Activated effector memory CD4-positive, alpha-beta T cell treated with Interleukin-2 at 50 U/mL for 16 hours (primary cell): Measurements from ENCODE around the gene CHL1.

Experiments used
- DNase-seq: peaks from one replicate; pipeline ENCODE4 v3.0.0-alpha.2; 2020

Gene CHL1

DNA sequence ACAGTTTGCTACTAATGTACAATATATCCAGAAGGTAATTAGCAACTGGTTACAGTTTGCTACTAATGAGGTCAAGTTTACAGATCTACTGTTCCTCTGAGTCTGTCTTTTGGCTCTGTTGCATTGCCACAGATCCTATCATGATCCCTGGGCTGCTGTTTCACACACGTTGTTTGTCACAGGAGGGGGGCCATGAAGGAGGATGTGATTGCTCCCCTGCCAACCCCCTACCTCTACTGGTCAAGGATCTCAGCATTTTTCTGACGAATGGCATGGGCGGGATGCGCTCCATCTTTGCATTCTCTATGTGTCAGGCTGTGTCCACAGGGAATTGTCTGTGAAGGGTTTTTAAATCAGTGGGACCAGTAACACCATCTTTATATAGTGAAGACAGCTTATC, 91.9 kb downstream of the CHL1 start:
- no peak for DNase-seq

DNA sequence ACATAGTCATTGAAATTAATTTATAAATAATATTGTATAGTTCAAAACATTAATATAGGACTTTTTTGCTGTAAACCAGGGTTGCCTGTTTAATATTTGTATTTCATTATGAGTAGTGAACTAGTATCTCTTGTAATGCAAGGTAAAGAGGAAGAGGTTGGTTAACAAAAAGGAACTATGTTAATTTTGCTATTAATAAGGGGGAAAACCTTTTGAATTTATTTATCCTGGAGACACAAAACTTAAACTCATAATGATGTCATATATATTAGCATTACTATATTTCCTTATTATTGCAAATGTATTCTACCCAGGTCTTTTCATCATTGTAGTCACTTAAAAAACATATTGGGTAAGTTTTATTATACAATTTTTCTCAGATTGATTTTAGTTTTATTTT, 94.5 kb downstream of the CHL1 start:
- no peak for DNase-seq

DNA sequence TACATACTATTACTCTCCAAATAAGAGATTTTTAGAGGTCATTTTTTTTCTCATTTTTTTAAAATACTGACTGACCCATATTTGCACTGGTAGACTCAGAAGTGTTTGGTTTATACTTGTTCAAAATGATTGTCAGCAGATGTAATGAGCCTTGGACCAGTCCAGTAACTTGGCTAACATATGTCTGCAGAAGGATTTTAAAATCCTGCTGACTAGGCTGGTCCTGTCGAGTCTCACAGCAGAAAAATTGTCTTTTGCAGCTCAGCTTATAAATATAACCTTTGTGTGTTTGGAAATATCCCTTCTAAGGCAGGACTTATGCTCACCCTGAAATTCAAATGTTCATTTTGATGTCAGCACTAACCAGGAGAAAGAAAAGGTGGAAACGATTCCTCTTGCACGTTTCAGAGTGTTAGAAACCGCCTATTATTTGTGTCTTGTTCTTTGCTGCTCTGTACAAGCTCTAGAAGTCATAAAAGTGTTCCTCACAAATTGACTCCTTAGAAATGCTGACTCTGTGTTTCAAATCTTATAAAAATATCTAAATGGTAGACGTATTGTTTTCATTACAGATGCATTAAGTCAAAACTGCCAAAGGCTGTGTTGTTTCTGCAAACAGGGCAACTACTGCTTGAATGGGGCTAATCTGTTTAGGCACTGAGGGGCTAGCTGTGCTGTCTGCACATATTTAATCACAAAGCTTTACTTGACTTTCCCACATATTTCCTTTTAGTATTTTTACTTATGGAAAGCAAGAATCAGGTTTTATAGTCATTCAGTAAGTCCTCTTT, 95.3 kb downstream of the CHL1 start:
- DNase-seq: no peak

DNA sequence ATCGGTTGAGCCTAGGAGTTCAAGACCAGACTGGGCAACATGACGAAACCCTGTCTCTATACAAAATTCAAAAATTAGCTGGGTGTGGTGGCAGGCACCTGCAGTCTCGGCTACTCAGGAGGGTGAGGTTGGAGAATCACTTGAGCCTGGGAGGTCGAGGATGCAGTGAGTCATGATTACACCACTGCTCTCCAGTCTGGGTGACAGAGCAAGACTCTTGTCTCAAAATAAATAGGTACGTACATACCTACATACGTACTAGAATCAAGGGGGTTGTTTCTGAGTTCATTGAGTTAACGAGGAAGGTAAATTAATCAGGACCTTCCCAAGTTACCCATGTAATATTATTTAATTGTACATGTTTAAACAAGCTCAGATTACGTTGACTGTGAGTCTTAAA, 97.5 kb downstream of the CHL1 start:
- no peak for DNase-seq

DNA sequence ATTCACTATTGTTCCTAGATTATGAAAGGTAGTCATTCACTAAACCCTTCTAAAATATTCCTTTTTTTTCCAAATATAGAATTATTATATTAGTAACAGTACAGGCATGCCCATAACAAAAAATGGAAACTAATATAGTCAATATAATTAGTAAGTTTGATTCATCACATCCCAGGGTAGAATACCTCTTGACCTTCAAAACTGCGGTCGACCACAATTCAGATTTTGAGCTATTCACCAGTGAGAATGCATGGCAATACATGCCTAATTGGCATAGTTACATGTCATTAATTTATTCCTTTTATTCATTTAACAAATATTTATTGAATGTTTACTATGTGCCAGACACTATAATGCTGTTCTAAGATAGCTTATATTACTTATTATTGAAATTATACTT, 98.0 kb downstream of the CHL1 start:
- no peak for DNase-seq

DNA sequence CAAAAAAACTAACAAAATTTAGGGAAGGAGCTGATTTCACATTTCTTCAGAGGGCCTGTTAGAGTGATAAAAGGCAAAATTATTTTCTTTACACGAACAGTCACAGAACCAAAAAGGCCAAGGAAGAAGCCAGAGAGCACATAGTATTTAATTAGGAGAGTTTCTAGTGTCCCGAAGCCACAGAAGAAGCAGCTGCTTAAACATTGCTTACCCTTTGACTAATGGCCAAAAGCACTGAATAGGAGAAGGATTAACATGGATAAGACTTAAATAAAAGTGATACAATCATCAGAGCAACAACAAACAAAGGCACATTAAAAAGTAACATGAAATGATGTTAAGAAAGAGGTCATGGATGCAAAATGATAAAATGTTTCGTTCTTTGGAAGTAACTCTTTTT, 98.6 kb downstream of the CHL1 start:
- no peak for DNase-seq

DNA sequence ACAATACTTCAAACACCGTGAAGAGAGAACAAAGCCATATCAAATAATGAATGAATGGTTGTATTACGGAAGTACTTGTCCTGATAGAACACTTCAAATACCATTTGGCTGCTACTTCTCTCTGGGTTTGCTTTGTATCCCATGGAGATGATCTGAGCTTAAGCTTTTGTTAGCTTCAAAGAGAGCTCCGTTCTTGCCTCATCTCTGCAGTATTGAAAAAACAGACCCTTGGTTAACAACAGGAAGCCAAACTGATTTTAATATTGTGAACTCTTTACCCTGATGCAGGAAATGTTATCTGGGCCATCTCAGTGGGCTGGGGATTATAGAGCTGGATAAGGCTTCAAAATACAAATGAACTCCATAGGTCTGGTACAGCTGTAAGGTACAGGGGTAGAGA, 101.0 kb downstream of the CHL1 start:
- DNase-seq: no peak

DNA sequence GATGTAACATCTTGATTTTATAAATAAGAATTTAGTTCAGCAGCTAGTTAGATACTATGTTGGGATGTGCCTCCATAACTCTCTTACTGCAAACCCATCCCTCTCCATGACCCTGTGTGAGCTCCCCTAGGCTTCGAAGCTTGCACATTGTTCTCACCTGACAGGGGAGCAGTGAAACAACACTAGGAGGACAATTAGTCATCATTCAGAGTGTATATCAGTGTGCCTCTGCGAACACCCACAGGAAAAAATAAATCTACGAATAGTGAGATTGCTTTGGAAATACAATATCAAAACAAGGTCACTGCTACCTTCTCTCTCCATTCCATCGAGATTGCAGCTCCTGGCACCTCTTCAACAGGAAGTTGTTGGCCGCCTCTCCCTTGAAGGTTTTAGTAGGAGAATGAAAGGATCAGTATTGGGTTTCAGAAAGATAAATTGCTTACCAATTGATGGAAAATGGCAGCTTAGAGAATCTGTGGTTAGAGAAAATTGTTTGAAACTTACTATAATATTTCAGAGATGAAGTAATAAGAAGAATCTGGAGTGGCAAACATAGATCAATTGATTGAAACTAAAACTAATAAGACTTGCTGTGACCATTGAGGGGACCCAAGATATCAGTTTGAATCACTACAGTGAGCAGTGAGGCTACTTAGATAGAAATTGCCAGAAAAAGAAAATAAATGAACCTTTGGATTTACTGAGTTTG, 103.2 kb downstream of the CHL1 start:
- DNase-seq: no peak

DNA sequence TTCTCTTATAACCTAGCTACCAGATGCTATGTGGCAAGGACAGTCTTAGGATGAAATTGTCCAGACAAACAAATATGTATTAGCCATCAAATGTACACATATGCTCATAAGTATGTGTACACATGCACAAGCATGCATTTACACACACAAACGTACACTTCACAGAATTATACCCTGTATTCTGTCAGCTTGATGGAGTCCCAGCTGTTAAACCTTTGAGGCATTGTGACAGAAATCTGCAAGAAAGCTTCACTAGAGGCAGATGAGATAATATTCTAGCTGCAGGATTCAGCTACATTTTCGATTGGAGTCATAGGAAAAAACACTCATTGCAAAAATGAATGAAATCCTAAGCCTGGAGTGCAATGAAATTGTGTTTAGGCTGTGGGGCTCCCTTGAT, 110.6 kb downstream of the CHL1 start:
- DNase-seq: no peak

DNA sequence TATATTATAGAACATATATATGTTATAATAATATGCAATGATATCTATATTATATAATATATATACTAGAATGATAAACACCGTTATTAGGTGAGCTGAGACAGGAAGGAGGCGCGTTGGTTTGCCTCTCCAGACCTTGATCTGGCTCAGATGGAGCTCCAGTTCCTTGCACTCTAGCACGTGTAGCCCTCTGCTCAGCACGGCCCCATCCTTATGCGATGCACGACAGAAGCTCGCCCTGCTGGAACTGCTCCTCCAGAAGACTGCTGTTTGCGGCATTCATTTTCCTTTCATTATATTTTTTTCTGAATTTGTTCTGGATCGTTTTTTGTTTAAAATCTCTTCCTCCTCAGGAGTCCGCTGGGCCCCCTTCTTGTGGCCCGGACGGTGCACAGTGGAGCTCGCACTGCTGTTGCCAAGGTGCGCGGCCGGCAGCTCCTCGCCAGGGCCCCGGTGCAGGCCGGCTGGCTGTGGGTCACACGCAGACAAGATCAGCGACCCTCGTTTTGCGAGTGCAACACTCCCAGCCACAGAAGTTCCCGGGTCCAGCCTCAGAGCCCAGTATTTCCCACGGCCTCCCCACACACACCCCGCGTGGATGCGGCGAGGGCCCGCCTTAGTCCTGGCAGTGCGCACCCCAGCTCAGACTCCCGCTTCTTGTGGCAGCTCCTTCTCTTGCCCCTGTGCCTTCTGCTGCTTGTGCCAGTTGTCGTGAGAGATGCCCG, 112.2 kb downstream of the CHL1 start:
- no peak for DNase-seq

DNA sequence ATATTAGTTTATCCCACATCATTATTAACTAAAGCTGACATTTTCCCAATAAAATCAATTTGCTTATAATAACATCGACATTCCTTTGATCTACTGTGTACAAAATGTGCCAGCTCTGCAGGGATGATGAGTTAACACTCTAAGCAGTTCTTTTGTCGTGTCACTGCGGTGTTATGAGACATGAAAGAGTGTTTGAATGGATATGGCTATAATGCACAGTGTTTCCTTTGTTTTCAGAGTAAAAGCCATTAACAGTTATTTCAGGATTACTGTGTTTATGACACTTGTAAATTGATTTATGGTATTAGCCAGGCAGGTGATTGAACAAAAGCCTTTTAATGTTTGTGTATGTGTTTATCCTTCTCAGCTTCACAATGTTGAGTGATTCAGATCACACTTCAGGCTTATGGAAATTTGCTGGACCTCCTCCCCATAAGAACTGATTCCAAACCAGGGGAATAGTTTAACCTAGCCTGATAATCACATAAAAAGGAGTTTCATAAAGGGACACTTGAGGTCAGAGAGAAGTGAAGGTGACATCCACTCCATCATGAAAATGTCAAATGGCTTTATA, 115.7 kb downstream of the CHL1 start:
- DNase-seq: no peak

DNA sequence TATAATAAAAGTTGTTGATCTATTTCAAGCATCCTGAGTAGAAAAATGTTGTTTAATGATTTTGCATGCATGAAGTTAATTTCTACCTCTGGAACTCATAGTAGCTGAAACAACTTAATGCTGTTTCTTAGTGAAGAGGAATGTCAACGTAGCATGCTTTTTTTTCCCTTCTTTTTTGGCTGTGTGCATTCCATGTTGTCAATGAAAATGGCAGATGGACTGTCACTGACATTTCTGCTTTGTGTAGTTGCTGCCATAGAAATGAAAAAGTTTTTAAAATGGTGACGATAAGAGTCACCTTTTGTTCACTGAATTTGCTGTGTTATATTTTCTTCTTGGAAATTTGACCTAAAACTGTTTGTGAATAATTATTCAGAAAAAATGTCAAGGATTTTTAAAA, 116.3 kb downstream of the CHL1 start:
- no peak for DNase-seq

DNA sequence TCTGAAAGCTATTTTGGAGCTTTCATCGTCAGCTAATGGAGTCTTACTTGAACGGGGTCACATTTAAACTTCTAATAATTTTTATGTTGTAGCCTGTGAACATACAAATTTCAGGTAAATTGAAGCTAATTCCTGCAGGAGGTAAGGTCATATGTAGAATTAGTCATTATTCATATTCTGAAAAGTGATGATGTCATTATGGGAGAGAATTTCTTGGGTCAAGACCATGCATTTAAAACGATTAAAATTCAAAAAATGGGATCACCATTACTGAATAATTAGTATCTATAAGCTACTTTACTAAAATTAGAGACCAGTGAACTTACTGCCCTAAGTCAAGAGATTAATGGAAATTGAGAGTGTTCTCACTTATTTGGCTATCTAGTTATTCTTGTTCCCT, 120.4 kb downstream of the CHL1 start:
- no peak for DNase-seq

DNA sequence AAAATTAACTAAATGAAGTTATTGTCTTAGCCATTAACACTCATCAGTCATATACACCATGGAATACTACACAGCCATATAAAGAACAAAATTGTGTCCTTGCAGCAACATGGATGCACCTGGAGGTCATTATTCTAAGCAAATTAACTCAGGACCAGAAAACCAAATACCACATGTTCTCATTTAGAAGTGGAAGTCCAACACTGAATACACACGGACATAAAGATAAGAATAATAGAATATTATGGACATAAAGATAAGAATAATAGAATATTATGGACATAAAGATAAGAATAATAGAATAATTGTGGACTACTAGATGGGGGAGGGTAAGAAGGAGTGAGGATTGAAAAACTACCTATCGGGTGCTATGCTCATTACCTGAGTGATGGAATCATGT, 122.3 kb downstream of the CHL1 start:
- no peak for DNase-seq

DNA sequence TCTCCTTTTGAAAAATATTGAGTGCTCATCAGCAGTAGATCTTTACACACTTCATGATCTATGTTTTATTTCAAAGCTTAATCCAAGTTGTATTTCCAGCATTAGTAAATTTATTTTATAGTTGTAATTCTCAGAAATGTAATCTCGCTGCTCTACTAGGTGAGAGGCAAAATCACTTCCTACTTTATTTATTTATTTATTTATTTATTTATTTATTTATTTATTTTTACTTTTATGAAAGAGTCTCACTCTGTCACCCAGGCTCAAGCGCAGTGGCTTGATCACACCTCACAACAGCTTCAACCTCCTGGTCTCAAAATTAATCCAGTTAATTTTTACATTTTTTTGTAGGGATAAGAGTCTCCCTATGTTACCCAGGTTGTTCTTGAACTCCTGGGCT, 127.9 kb downstream of the CHL1 start:
- DNase-seq: no peak

DNA sequence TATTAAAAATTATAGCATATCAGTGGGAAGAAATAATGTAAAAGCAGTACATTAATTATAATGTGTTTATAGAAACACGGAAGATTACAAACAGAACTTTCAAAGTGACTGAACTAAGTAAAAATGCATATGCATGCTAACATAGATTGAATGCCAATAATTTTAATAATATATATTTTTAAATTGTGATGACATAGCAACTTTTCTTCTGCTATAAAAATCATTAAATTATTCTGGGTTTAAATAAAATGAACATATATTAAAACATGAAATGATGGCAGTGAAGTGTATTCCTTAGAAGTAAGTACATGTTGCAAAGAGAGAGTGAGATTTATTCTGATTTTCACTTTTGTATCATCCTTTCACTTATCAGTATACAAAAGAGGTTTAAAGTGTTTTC, 128.9 kb downstream of the CHL1 start:
- no peak for DNase-seq

DNA sequence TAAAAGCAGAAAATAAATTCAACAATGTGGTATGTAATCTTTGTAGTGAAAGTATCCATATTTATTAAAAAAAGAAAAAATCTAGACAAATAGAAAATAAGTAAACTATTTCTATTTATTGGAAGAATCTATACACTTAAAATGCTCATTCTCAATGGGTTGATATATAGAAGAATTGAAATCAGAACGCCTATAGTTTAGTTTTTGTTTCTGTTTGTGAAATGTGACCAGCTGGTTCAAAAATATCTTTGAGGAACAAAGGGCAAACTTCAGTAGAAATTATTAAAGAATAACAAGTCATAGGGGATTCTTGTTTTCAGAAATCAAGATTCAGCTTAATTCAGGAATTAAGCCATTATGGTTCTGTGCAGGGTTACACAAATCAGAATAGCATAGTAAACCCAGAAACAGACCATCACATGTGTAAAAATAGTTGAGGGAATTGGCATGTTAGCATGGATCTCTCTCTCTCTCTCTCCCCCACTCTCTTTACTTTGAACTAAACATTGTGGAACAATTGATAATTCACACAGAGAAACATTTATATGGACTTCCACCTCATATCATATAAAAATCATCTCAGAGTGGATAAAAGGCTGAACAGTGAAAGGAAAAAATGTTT, 134.0 kb downstream of the CHL1 start:
- no peak for DNase-seq

DNA sequence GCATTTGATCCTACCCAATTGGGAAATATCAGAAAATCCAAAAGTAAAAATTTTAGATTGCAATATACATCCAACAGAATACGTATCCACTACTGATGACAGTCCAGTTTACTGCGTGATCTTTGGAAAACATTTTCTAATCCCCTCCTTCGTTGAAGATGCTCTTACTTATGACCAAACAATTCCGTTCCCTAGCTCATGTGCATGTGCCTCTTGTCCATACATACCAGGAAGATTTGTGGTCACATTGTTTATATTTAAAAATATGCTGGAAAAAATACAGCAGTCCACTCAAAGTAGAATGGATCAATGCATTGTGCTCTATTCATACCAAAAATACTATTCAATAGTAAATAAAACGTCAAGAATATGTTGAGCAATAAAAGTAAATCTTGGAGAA, 135.3 kb downstream of the CHL1 start:
- no peak for DNase-seq

DNA sequence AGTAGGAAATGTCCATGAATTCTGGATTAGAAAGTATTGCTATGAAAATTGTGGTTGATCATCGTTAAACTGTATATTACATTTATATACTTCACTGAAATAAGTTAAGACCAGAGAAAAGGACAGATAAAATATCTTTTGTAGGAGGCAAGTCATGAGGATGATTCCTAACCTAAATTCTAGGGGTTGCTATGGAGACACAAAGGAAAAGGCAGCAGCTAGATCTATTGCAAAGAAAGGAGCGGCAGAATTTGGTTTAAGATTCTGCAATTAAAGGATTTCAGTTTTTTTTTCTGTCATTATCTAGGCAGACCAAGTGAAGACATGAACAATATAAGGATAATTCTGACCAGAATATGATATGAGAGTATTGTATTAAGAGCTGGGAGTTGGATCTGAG, 136.1 kb downstream of the CHL1 start:
- DNase-seq: no peak

DNA sequence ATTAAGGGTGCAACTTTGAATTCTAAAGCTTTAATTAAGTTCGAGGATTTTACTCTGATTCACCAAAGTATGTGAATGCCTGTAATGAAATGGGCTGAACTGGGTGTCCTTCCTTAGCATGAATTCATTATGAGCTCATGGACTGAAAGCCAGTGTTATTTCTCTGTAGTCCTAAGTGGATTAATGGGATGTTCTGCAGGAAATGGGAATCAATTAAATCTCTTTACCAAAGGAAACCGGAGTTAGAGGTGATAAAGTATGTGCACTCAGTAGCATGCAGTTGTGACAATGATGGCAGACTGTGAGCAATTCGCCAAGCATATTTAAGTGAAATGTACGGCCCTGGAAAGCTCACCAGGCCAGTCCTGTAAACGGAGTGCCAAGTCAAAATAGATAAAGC, 138.7 kb downstream of the CHL1 start:
- no peak for DNase-seq

DNA sequence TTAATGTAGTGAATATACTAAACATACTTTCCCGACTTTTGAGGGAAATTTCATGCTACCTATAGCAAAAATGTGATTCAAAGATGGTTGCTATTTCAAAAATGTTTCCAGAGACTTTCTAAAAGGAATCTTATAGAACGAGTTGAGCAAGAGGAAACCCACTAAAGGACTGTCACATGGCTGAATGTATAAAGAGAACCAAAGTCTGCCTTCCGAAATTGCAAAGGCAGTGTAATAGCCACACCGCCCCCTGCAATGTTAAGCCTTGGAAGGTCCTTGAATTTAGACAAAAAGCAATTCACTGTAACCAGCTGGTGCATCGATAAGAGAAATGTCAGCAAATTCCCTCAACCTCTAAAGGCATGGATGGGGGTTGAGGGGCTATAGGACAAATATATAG, 142.8 kb downstream of the CHL1 start:
- DNase-seq: no peak

DNA sequence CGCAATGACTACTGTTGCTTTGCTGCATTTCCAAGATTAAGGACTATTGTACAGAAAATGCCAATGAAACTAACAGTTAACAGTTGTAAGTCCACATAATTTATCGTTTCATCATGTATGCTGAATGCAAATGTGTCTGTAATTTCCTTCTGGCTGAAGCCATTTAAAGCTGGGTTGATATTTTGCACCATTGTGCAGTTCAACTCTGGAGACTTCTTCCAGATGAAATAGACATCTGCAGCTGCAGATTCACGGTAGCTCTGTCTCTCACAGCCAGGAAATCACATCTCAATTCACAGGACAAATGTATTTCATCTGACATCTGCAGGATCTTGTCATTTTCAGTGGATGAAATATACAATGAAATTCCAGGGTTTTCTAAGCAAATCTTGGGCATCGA, 145.4 kb downstream of the CHL1 start:
- DNase-seq: no peak

DNA sequence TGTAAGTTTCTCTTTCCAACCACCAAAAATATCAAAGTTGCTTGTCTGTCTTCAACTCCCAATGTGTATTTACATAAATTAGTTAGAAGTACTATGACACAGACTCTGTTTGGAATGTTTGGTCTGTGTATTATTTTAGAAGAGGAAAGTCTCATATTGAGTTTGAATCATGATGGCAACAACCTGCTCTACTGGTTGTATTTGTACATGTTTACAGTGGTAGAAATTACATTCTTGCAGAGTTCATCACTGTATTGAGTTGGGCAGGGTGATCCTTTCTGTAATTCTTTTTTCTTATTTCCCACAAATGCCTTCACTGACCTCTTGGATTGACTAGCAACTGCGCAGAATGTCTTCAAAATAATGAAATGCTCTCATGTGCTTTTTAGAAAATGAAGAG, 149.6 kb downstream of the CHL1 start:
- no peak for DNase-seq
